Vagina (tissue), 2 donors: ENCODE data around the gene INPP5J. TPM values are rescaled to one million over a fixed set of nuclear protein-coding genes. Genes with fewer than 3 reads are reported as not detected.
"Not testable (repeated sequence)": the region's sequence is repeated elsewhere in the genome, so short reads cannot be mapped to it uniquely, and the experiment has no call there.

Source experiments
- DNase-seq, 2 donors: peaks; one replicate each; pipeline ENCODE4 v3.0.0-alpha.2; 2017; ENCODE audit errors: extremely low spot score in 2 of 2
- H3K27ac ChIP-seq: fragments of 200-600 bp; sonication (generic); one replicate; pipeline ENCODE4 v1.5.1; 2019
- H3K27me3 ChIP-seq: fragments of 200-600 bp; sonication (generic); one replicate; pipeline ENCODE4 v1.5.1; 2019
- H3K36me3 ChIP-seq, 2 donors: fragments of 200-600 bp; sonication (generic); one replicate each; pipeline ENCODE4 v1.5.1; 2017 to 2019
- H3K4me1 ChIP-seq: fragments of 200-600 bp; sonication (generic); one replicate; pipeline ENCODE4 v1.5.1; 2019
- H3K4me3 ChIP-seq, 2 donors: fragments of 200-600 bp; sonication (generic); 1 replicate in 1 of 2; 2 replicates in 1 of 2; pipeline ENCODE4 v1.5.1; 2016 to 2019
- H3K9me3 ChIP-seq: fragments of 200-600 bp; sonication (generic); one replicate; pipeline ENCODE4 v1.5.1; 2019
- CTCF ChIP-seq, 3 experiments: fragments of 450-650 bp in 2 of 3; fragments of 200-600 bp in 1 of 3; sonication (generic) in 1 of 3; IDR thresholded peaks; one replicate each; pipeline ENCODE4 v1.5.1; 2017 to 2019; ENCODE audit warnings: antibody characterized with exemption in 3 of 3, mild to moderate bottlenecking in 2 of 3, moderate library complexity in 2 of 3
- POLR2A ChIP-seq, 2 donors: fragments of 450-650 bp; IDR thresholded peaks; one replicate each; pipeline ENCODE4 v1.6.1; 2017; ENCODE audit warnings: antibody characterized with exemption in 2 of 2, mild to moderate bottlenecking in 2 of 2, moderate library complexity in 2 of 2
- POLR2AphosphoS5 ChIP-seq, 2 donors: sonication (generic); formaldehyde crosslinking; IDR thresholded peaks; one replicate each; pipeline ENCODE4 v1.9.0; 2017; ENCODE audit warnings: antibody characterized with exemption in 2 of 2, mild to moderate bottlenecking in 2 of 2, low read depth in 1 of 2; ENCODE audit not compliant: insufficient read depth in 1 of 2
- intact Hi-C: fragments of 100-400 bp; cut with DNase I; formaldehyde crosslinking; loops from one replicate; pipeline ENCODE4 v1.15.1; 2023
- total RNA-seq: library from RNA; depleted of rRNA; stranded (reverse); fragments of >200 nt; gene quantifications from one replicate; pipeline ENCODE4 v1.2.3, GENCODE V29; 2016

The INPP5J gene
- total RNA-seq, 1 donor from 2014 or later, result 5.9 TPM

- Histone ChIP-seq H3K27ac (peak overlapping the region; percentile 98), H3K36me3 (peaks cover 0 to 3% of the 10 kb centered on the region in 2 donors), H3K27me3 (no peaks in the 10 kb centered on the region), H3K4me1 (peaks cover 63% of the 10 kb centered on the region), H3K9me3 (no peaks in the 10 kb centered on the region), H3K4me3 (peak overlapping the region; percentile 74 to 95)
- no peak for TF ChIP-seq POLR2A (IDR thresholded peaks at IDR 0.05)
- TF ChIP-seq POLR2AphosphoS5 (IDR thresholded peaks at IDR 0.05; ENCODE audit: insufficient read depth in 1 of 2, low read depth in 1 of 2), result peak in 1 of 2 donors; percentile 22
- TF ChIP-seq CTCF (IDR thresholded peaks at IDR 0.05), result no peak
- DNase-seq, result no peak
- intact Hi-C loops, result no loop called here
Measured at GRCh38 chr22:31106001-31106571, 16.7 kb upstream of the INPP5J start.

- Histone ChIP-seq H3K4me1 (peaks cover 57% of the 10 kb centered on the region), H3K27me3 (no peaks in the 10 kb centered on the region), H3K27ac (peak overlapping the region; percentile 98), H3K4me3 (peak overlapping the region; percentile 74 to 95), H3K36me3 (no peaks in the 10 kb centered on the region), H3K9me3 (no peaks in the 10 kb centered on the region)
- DNase-seq, result no peak
- no peak for TF ChIP-seq POLR2A (IDR thresholded peaks at IDR 0.05)
- TF ChIP-seq POLR2AphosphoS5 (IDR thresholded peaks at IDR 0.05; ENCODE audit: insufficient read depth in 1 of 2, low read depth in 1 of 2), result no peak
- TF ChIP-seq CTCF (IDR thresholded peaks at IDR 0.05), result no peak
- intact Hi-C loops, result no loop called here
Measured at GRCh38 chr22:31106731-31107177, 16.0 kb upstream of the INPP5J start.

GRCh38 chr22:31107178-31107893 is 15.4 kb upstream of the INPP5J start, which contains the start of gene SELENOM:
Gene SELENOM, minus strand, starts transcription at chr22:31107568. Its CDS starts 63 bp downstream, at chr22:31107505.
- H3K36me3 ChIP-seq, result no peaks in the 10 kb centered on the region
- H3K4me1 ChIP-seq, result peaks cover 51% of the 10 kb centered on the region
- H3K9me3 ChIP-seq, result no peaks in the 10 kb centered on the region
- TF ChIP-seq POLR2A (IDR thresholded peaks at IDR 0.05) (peak; percentile 21 to 94), POLR2AphosphoS5 (IDR thresholded peaks at IDR 0.05; ENCODE audit: insufficient read depth in 1 of 2, low read depth in 1 of 2) (peak; percentile 84 to 97), CTCF (IDR thresholded peaks at IDR 0.05) (peak; percentile 67 to 96 (median 96))
- H3K27ac ChIP-seq, result peak within 1 kb of the TSS; percentile 98
- no peaks in the 10 kb centered on the region for H3K27me3 ChIP-seq
- intact Hi-C loops, result no loop called here
- DNase-seq, result peak in 1 of 2 donors; percentile 97
- H3K4me3 ChIP-seq, result peak within 1 kb of the TSS; percentile 74 to 95

GRCh38 chr22:31107894-31108218 is 14.9 kb upstream of the INPP5J start:
- no peak for TF ChIP-seq POLR2A (IDR thresholded peaks at IDR 0.05)
- peaks cover 47% of the 10 kb centered on the region for H3K4me1 ChIP-seq
- intact Hi-C loops, result no loop called here

GRCh38 chr22:31112547-31113091 is 10.1 kb upstream of the INPP5J start:
- H3K36me3 ChIP-seq, H3K4me3 ChIP-seq, DNase-seq, H3K27ac ChIP-seq, H3K9me3 ChIP-seq, H3K27me3 ChIP-seq, intact Hi-C loops, H3K4me1 ChIP-seq: not testable (repeated sequence)

More at GRCh38 chr22:31107894-31108218, 14.9 kb upstream of the INPP5J start:
- H3K27ac ChIP-seq, result peak overlapping the region; percentile 98
- H3K27me3 ChIP-seq, result no peaks in the 10 kb centered on the region
- no peak for DNase-seq
- peak overlapping the region; percentile 28 to 95 for H3K4me3 ChIP-seq
- no peaks in the 10 kb centered on the region for H3K9me3 ChIP-seq
- no peaks in the 10 kb centered on the region for H3K36me3 ChIP-seq
